ENCODE data around the gene ABHD12. TPM values are rescaled to one million over a fixed set of nuclear protein-coding genes. Genes with fewer than 3 reads are reported as not detected.

ABHD12 gene
- total RNA-seq, 3 donors from 2014 or later (not counting 1 experiment from before 2014, with no cell fraction given) = 28.5 to 34.6 (median 34.5) TPM

GRCh38 chr20:25345721-25346120 lies 44.9 kb downstream of the ABHD12 start:
- no peaks in the 10 kb centered on the region for H3K36me3 ChIP-seq (ENCODE audit: control insufficient read depth, insufficient read depth, low read length)
- no peak for DNase-seq
- H3K4me1 ChIP-seq (ENCODE audit: control insufficient read depth, insufficient read depth, low read length) = peaks cover 23% of the 10 kb centered on the region
- TF ChIP-seq, protein P1, sequence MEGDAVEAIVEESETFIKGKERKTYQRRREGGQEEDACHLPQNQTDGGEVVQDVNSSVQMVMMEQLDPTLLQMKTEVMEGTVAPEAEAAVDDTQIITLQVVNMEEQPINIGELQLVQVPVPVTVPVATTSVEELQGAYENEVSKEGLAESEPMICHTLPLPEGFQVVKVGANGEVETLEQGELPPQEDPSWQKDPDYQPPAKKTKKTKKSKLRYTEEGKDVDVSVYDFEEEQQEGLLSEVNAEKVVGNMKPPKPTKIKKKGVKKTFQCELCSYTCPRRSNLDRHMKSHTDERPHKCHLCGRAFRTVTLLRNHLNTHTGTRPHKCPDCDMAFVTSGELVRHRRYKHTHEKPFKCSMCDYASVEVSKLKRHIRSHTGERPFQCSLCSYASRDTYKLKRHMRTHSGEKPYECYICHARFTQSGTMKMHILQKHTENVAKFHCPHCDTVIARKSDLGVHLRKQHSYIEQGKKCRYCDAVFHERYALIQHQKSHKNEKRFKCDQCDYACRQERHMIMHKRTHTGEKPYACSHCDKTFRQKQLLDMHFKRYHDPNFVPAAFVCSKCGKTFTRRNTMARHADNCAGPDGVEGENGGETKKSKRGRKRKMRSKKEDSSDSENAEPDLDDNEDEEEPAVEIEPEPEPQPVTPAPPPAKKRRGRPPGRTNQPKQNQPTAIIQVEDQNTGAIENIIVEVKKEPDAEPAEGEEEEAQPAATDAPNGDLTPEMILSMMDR (IDR thresholded peaks at IDR 0.05) = no peak
- H3K9me3 ChIP-seq (ENCODE audit: control insufficient read depth, insufficient read depth, low read length) = no peaks in the 10 kb centered on the region
- Mint-ChIP-seq H3K27ac (peak overlapping the region in 1 of 2 donors; percentile 10), H3K27me3 (ENCODE audit: low read depth in 2 of 2) (no peaks in the 10 kb centered on the region), H3K4me3 (no peak overlapping the region), H3K4me1 (peaks cover 62 to 64% of the 10 kb centered on the region in 2 donors), H3K36me3 (no peaks in the 10 kb centered on the region), H3K9me3 (no peaks in the 10 kb centered on the region)
- no peak overlapping the region for H3K4me3 ChIP-seq (ENCODE audit: low read length)
- H3K27ac ChIP-seq (ENCODE audit: low read length) = no peak overlapping the region
- H3K27me3 ChIP-seq (ENCODE audit: control insufficient read depth, insufficient read depth, low read length) = no peaks in the 10 kb centered on the region
- no CpG with 5 or more reads among the region's 1 CpG for WGBS (ENCODE audit: insufficient coverage)
- no peak for ATAC-seq
- intact Hi-C loops (cut with micrococcal nuclease) = no loop called here

DNA sequence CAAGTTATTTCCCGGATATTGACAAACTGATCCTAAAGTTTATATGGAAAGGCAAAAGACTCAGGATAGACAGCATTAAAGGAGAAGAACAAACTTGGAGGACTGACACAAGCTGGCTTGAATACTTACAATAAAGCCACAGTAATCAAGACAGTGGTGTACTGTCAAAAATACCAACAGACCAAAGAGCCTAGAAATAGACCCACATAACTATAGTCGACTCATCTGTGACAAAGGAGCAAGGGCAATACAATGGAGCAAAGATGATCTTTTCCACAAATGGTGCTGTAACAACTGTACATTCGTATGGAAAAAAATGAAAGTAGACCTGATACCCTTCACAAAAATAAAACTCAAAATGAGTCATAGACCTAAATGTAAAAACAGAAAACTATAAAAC lies 46.0 kb downstream of the ABHD12 start:
- Histone ChIP-seq H3K4me3 (ENCODE audit: low read length) (no peak overlapping the region), H3K4me1 (ENCODE audit: control insufficient read depth, insufficient read depth, low read length) (peaks cover 23% of the 10 kb centered on the region), H3K27ac (ENCODE audit: low read length) (no peak overlapping the region), H3K9me3 (ENCODE audit: control insufficient read depth, insufficient read depth, low read length) (no peaks in the 10 kb centered on the region), H3K36me3 (ENCODE audit: control insufficient read depth, insufficient read depth, low read length) (no peaks in the 10 kb centered on the region), H3K27me3 (ENCODE audit: control insufficient read depth, insufficient read depth, low read length) (no peaks in the 10 kb centered on the region)
- no peak for DNase-seq
- peak overlapping the region; percentile 21 to 59 for H3K27ac Mint-ChIP-seq
- 94% methylated on average over 3 of the region's 3 CpGs for WGBS (ENCODE audit: insufficient coverage)
- no peak overlapping the region for H3K4me3 Mint-ChIP-seq
- no peaks in the 10 kb centered on the region for H3K27me3 Mint-ChIP-seq (ENCODE audit: low read depth in 2 of 2)
- intact Hi-C loops (cut with micrococcal nuclease) = no loop called here
- no peaks in the 10 kb centered on the region for H3K36me3 Mint-ChIP-seq
- H3K9me3 Mint-ChIP-seq = no peaks in the 10 kb centered on the region
- TF ChIP-seq, protein P1 (IDR thresholded peaks at IDR 0.05) = no peak
- H3K4me1 Mint-ChIP-seq = peaks cover 53 to 60% of the 10 kb centered on the region in 2 donors
- no peak for ATAC-seq

GRCh38 chr20:25341716-25342680 lies 48.6 kb downstream of the ABHD12 start:
- H3K4me1 ChIP-seq (ENCODE audit: control insufficient read depth, insufficient read depth, low read length) = peaks cover 15% of the 10 kb centered on the region

More at GRCh38 chr20:25341716-25342680, 48.6 kb downstream of the ABHD12 start:
- Histone ChIP-seq H3K27ac (ENCODE audit: low read length) (no peak overlapping the region), H3K9me3 (ENCODE audit: control insufficient read depth, insufficient read depth, low read length) (no peaks in the 10 kb centered on the region), H3K4me3 (ENCODE audit: low read length) (no peak overlapping the region), H3K27me3 (ENCODE audit: control insufficient read depth, insufficient read depth, low read length) (no peaks in the 10 kb centered on the region), H3K36me3 (ENCODE audit: control insufficient read depth, insufficient read depth, low read length) (no peaks in the 10 kb centered on the region)
- no peak overlapping the region for H3K4me3 Mint-ChIP-seq
- TF ChIP-seq, protein P1 (IDR thresholded peaks at IDR 0.05) = no peak
- ATAC-seq (peak in 2 of 3 donors; percentile 15 to 24), DNase-seq (no peak)
- no peaks in the 10 kb centered on the region for H3K9me3 Mint-ChIP-seq
- WGBS (ENCODE audit: insufficient coverage) = 92% methylated on average over 8 of the region's 9 CpGs
- no peaks in the 10 kb centered on the region for H3K27me3 Mint-ChIP-seq (ENCODE audit: low read depth in 2 of 2)
- peak overlapping the region; percentile 18 to 27 for H3K27ac Mint-ChIP-seq
- H3K4me1 Mint-ChIP-seq = peaks cover 50 to 61% of the 10 kb centered on the region in 2 donors
- H3K36me3 Mint-ChIP-seq = no peaks in the 10 kb centered on the region
- intact Hi-C loops (cut with micrococcal nuclease) = no loop called here

Data from natural killer cell (primary cell).